Liver (tissue), 9 donors: Measurements from ENCODE around the gene ARHGEF10L. TPM values are rescaled to one million over a fixed set of nuclear protein-coding genes. Genes with fewer than 3 reads are reported as not detected.

Experiments
- DNase-seq: peaks from one replicate; pipeline ENCODE4 v3.0.0-alpha.2; 2017; ENCODE audit warnings: low spot score
- H3K27ac ChIP-seq, 2 donors: one replicate each; pipeline ENCODE4 v1.7.0; 2013; ENCODE audit warnings: inconsistent platforms in 2 of 2, low read length in 2 of 2, control low read depth in 1 of 2, low read depth in 1 of 2, mild to moderate bottlenecking in 1 of 2
- H3K27me3 ChIP-seq, 4 donors: one replicate each; pipeline versions ENCODE4 v1.6.1 to v1.7.0; 2013; ENCODE audit warnings: low read length in 3 of 4, inconsistent platforms in 1 of 4, mild to moderate bottlenecking in 1 of 4, moderate library complexity in 1 of 4; ENCODE audit not compliant: control insufficient read depth in 4 of 4, insufficient read depth in 4 of 4
- H3K36me3 ChIP-seq, 4 donors: one replicate each; pipeline versions ENCODE4 v1.6.1 to v1.7.0; 2013; ENCODE audit warnings: low read length in 3 of 4, mild to moderate bottlenecking in 3 of 4, low read depth in 1 of 4, moderate library complexity in 1 of 4; ENCODE audit not compliant: control insufficient read depth in 4 of 4, insufficient read depth in 3 of 4
- H3K4me1 ChIP-seq, 4 donors: one replicate each; pipeline versions ENCODE4 v1.6.1 to v1.7.0; 2013; ENCODE audit warnings: low read length in 3 of 4, mild to moderate bottlenecking in 3 of 4, moderate library complexity in 1 of 4; ENCODE audit not compliant: control insufficient read depth in 4 of 4, insufficient read depth in 4 of 4
- H3K4me3 ChIP-seq, 3 donors: one replicate each; pipeline versions ENCODE4 v1.6.1 to v1.7.0; 2013; ENCODE audit warnings: low read length in 3 of 3, control low read depth in 1 of 3, low read depth in 1 of 3, mild to moderate bottlenecking in 1 of 3
- H3K9ac ChIP-seq, 2 donors: one replicate each; pipeline ENCODE4 v1.7.0; 2013; ENCODE audit warnings: low read length in 2 of 2, mild to moderate bottlenecking in 2 of 2, moderate library complexity in 2 of 2, control low read depth in 1 of 2, low read depth in 1 of 2
- H3K9me3 ChIP-seq, 4 donors: one replicate each; pipeline versions ENCODE4 v1.6.1 to v1.7.0; 2013; ENCODE audit warnings: low read length in 3 of 4; ENCODE audit not compliant: control insufficient read depth in 4 of 4
- ATF3 ChIP-seq: IDR thresholded peaks from 2 replicates; pipeline ENCODE4 v1.6.1; 2016; ENCODE audit warnings: antibody characterized with exemption
- CTCF ChIP-seq: fragments of 150-350 bp; IDR thresholded peaks from 2 replicates; pipeline ENCODE4 v1.5.1; 2017; ENCODE audit warnings: improper control_type of control experiment, low read depth, low read length; ENCODE audit not compliant: missing input control
- EGR1 ChIP-seq, 2 donors: IDR thresholded peaks; 2 replicates each; pipeline ENCODE4 v1.6.1; 2016 to 2018; ENCODE audit warnings: antibody characterized with exemption in 2 of 2, low read depth in 2 of 2
- FOXA1 ChIP-seq: IDR thresholded peaks from 2 replicates; pipeline ENCODE4 v1.6.1; 2016; ENCODE audit warnings: antibody characterized with exemption
- FOXA2 ChIP-seq: IDR thresholded peaks from 2 replicates; pipeline ENCODE4 v1.6.1; 2016; ENCODE audit warnings: antibody characterized with exemption
- GABPA ChIP-seq, 2 donors: IDR thresholded peaks in 1 of 2; conservative IDR thresholded peaks in 1 of 2; 2 replicates each; pipeline ENCODE4 v1.6.1; 2016; ENCODE audit warnings: antibody characterized with exemption in 2 of 2, mild to moderate bottlenecking in 1 of 2, moderate library complexity in 1 of 2
- HNF4A ChIP-seq, 2 donors: conservative IDR thresholded peaks; 2 replicates each; pipeline ENCODE4 v1.6.1; 2016; ENCODE audit warnings: antibody characterized with exemption in 2 of 2, mild to moderate bottlenecking in 2 of 2
- HNF4G ChIP-seq: IDR thresholded peaks from 2 replicates; pipeline ENCODE4 v1.6.1; 2016; ENCODE audit warnings: antibody characterized with exemption
- JUND ChIP-seq, 2 donors: IDR thresholded peaks; 2 replicates each; pipeline ENCODE4 v1.6.1; 2016; ENCODE audit warnings: antibody characterized with exemption in 2 of 2
- MAX ChIP-seq: IDR thresholded peaks from 2 replicates; pipeline ENCODE4 v1.6.1; 2016; ENCODE audit warnings: antibody characterized with exemption
- NR2F2 ChIP-seq: IDR thresholded peaks from 2 replicates; pipeline ENCODE4 v1.6.1; 2016; ENCODE audit warnings: antibody characterized with exemption
- RAD21 ChIP-seq, 2 donors: IDR thresholded peaks; 2 replicates each; pipeline ENCODE4 v1.6.1; 2016; ENCODE audit warnings: antibody characterized with exemption in 2 of 2, mild to moderate bottlenecking in 2 of 2
- REST ChIP-seq: IDR thresholded peaks from 2 replicates; pipeline ENCODE4 v1.6.1; 2016; ENCODE audit warnings: antibody characterized with exemption, mild to moderate bottlenecking
- RXRA ChIP-seq, 2 donors: IDR thresholded peaks; 2 replicates each; pipeline ENCODE4 v1.6.1; 2017 to 2018; ENCODE audit warnings: antibody characterized with exemption in 2 of 2, mild to moderate bottlenecking in 1 of 2
- SP1 ChIP-seq: IDR thresholded peaks from 2 replicates; pipeline ENCODE4 v1.6.1; 2018; ENCODE audit warnings: antibody characterized with exemption, mild to moderate bottlenecking
- TAF1 ChIP-seq: conservative IDR thresholded peaks from 2 replicates; pipeline ENCODE4 v1.6.1; 2016; ENCODE audit warnings: antibody characterized with exemption, mild to moderate bottlenecking
- YY1 ChIP-seq: IDR thresholded peaks from 2 replicates; pipeline ENCODE4 v1.6.1; 2016; ENCODE audit warnings: antibody characterized with exemption, mild to moderate bottlenecking
- ZBTB33 ChIP-seq: IDR thresholded peaks from 2 replicates; pipeline ENCODE4 v1.6.1; 2016; ENCODE audit warnings: antibody characterized with exemption
- WGBS: extraction: QIAGEN DNeasy Blood & Tissue Kit; methylation state at CpG from one replicate; pipeline ENCODE4 v1.1.7; 2013; 5-methylcytosine and 5-hydroxymethylcytosine counted together
- polyA plus RNA-seq, 2 donors: library from polyadenylated mRNA; stranded (reverse) in 1 of 2; unstranded in 1 of 2; fragments of 200-250 nt in 1 of 2; fragments of >200 nt in 1 of 2; fragmentation: Nextera tagmentation in 1 of 2; extraction: Ambion mirVana in 1 of 2; gene quantifications; one replicate each; pipeline versions ENCODE4 v1.2.1 to v1.2.3, GENCODE V29; 2013 to 2015
- total RNA-seq, 2 donors: library from RNA; depleted of rRNA; stranded (reverse); fragments of >200 nt; gene quantifications; one replicate each; pipeline ENCODE4 v1.2.3, GENCODE V29; 2014
- donor health status: healthy.
- donor health status: healthy.
- donor health status: healthy.
- donor health status: healthy.
- donor health status: healthy.

ARHGEF10L gene
- total and polyA plus RNA-seq, 4 donors: 26.3 to 169 (median 57.5) TPM

GRCh38 chr1:17611991-17612390 is 72.5 kb downstream of the ARHGEF10L start:
- peaks cover 9 to 98% (median 61%) of the 10 kb centered on the region in 4 donors for H3K36me3 ChIP-seq
- WGBS: 74% methylated on average over 1 of the region's 1 CpG

GRCh38 chr1:17612831-17613230 is 73.3 kb downstream of the ARHGEF10L start:
- TF ChIP-seq CTCF (no peak), RXRA (IDR thresholded peaks at IDR 0.05) (no peak), RAD21 (IDR thresholded peaks at IDR 0.05) (no peak), FOXA1 (no peak), NR2F2 (no peak), REST (no peak), EGR1 (IDR thresholded peaks at IDR 0.05; ENCODE audit: low read depth in 2 of 2) (no peak), SP1 (no peak), JUND (IDR thresholded peaks at IDR 0.05) (no peak), GABPA (IDR thresholded peaks at IDR 0.05 in 1 of 2, conservative IDR thresholded peaks at IDR 0.05 in 1 of 2) (no peak), YY1 (no peak), FOXA2 (no peak), ZBTB33 (no peak), ATF3 (no peak), TAF1 (no peak), MAX (no peak), HNF4A (conservative IDR thresholded peaks at IDR 0.05) (no peak), HNF4G (no peak)
- Histone ChIP-seq H3K9me3 (no peaks in the 10 kb centered on the region), H3K4me1 (no peaks in the 10 kb centered on the region), H3K36me3 (peaks cover 8 to 98% (median 59%) of the 10 kb centered on the region in 4 donors), H3K4me3 (no peak overlapping the region), H3K9ac (no peak overlapping the region), H3K27ac (no peak overlapping the region), H3K27me3 (no peaks in the 10 kb centered on the region)
- WGBS: 94% methylated on average over 10 of the region's 10 CpGs
- no peak for DNase-seq

More at GRCh38 chr1:17611991-17612390, 72.5 kb downstream of the ARHGEF10L start:
- no peaks in the 10 kb centered on the region for H3K9me3 ChIP-seq
- H3K4me1 ChIP-seq: no peaks in the 10 kb centered on the region
- H3K27ac ChIP-seq: no peak overlapping the region
- no peak for DNase-seq
- H3K27me3 ChIP-seq: no peaks in the 10 kb centered on the region
- H3K4me3 ChIP-seq: no peak overlapping the region
- H3K9ac ChIP-seq: no peak overlapping the region
- TF ChIP-seq HNF4G: no peak
- no peak for TF ChIP-seq CTCF
- no peak for TF ChIP-seq RAD21 (IDR thresholded peaks at IDR 0.05)
- no peak for TF ChIP-seq JUND (IDR thresholded peaks at IDR 0.05)
- no peak for TF ChIP-seq RXRA (IDR thresholded peaks at IDR 0.05)
- no peak for TF ChIP-seq NR2F2
- TF ChIP-seq GABPA (IDR thresholded peaks at IDR 0.05 in 1 of 2, conservative IDR thresholded peaks at IDR 0.05 in 1 of 2): no peak
- TF ChIP-seq ATF3: no peak
- TF ChIP-seq HNF4A (conservative IDR thresholded peaks at IDR 0.05): no peak
